Parathyroid adenoma (tissue), 2 donors: ENCODE results near the gene EIF3C.
"Not testable (repeated sequence)": the region's sequence is repeated elsewhere in the genome, so short reads cannot be mapped to it uniquely, and the experiment has no call there.

Source experiments
- H2AFZ ChIP-seq: fragments of 300-600 bp; sonication (generic); one replicate; pipeline ENCODE4 v1.7.0; 2017; ENCODE audit warnings: antibody characterized with exemption, mild to moderate bottlenecking
- H3K27ac ChIP-seq: fragments of 300-600 bp; sonication (generic); one replicate; pipeline ENCODE4 v1.7.0; 2017
- H3K27me3 ChIP-seq: fragments of 300-600 bp; sonication (generic); one replicate; pipeline ENCODE4 v1.7.0; 2017; ENCODE audit warnings: low read length; ENCODE audit not compliant: control insufficient read depth, insufficient read depth
- H3K36me3 ChIP-seq: fragments of 300-600 bp; sonication (generic); one replicate; pipeline ENCODE4 v1.7.0; 2017; ENCODE audit warnings: low read length; ENCODE audit not compliant: control insufficient read depth, insufficient read depth
- H3K4me1 ChIP-seq: fragments of 300-600 bp; sonication (generic); one replicate; pipeline ENCODE4 v1.7.0; 2017; ENCODE audit warnings: control low read depth
- H3K4me2 ChIP-seq: fragments of 300-600 bp; sonication (generic); one replicate; pipeline ENCODE4 v1.7.0; 2017; ENCODE audit warnings: low read length
- H3K4me3 ChIP-seq: fragments of 300-600 bp; sonication (generic); one replicate; pipeline ENCODE4 v1.7.0; 2017; ENCODE audit warnings: low read depth, low read length
- H3K79me2 ChIP-seq: fragments of 300-600 bp; sonication (generic); one replicate; pipeline ENCODE4 v1.7.0; 2017; ENCODE audit warnings: control low read depth
- H3K9ac ChIP-seq: fragments of 300-600 bp; sonication (generic); one replicate; pipeline ENCODE4 v1.7.0; 2017; ENCODE audit warnings: mild to moderate bottlenecking
- H3K9me3 ChIP-seq: fragments of 300-600 bp; sonication (generic); one replicate; pipeline ENCODE4 v1.7.0; 2017; ENCODE audit warnings: low read length; ENCODE audit not compliant: control insufficient read depth
- donor health status: primary hyperparathyroidism.

EIF3C gene

GRCh38 chr16:28751487-28751886, 40.2 kb downstream of the EIF3C start, which contains the start of gene NPIPB9:
TSS of gene NPIPB9 (plus strand) at chr16:28751787.
- H2AFZ ChIP-seq, H3K27me3 ChIP-seq, H3K9me3 ChIP-seq, H3K36me3 ChIP-seq, H3K4me3 ChIP-seq, H3K79me2 ChIP-seq, H3K27ac ChIP-seq, H3K9ac ChIP-seq, H3K4me2 ChIP-seq, H3K4me1 ChIP-seq: not testable (repeated sequence)

- H3K4me2 ChIP-seq, H3K4me1 ChIP-seq: not testable (repeated sequence)
These were observed 70.4 kb downstream of the EIF3C start for GRCh38 chr16:28781697-28782096.

GRCh38 chr16:28782357-28782756, 71.1 kb downstream of the EIF3C start:
- H3K4me2 ChIP-seq, H3K4me1 ChIP-seq, H3K36me3 ChIP-seq, H3K27me3 ChIP-seq, H3K4me3 ChIP-seq, H3K79me2 ChIP-seq, H2AFZ ChIP-seq, H3K9me3 ChIP-seq, H3K27ac ChIP-seq, H3K9ac ChIP-seq: not testable (repeated sequence)

More at GRCh38 chr16:28781697-28782096, 70.4 kb downstream of the EIF3C start:
- H3K27me3 ChIP-seq, H3K36me3 ChIP-seq, H3K9me3 ChIP-seq, H3K4me3 ChIP-seq, H2AFZ ChIP-seq, H3K27ac ChIP-seq, H3K79me2 ChIP-seq, H3K9ac ChIP-seq: not testable (repeated sequence)
